Measurements from ENCODE around the gene LAMP1. TPM values are rescaled to one million over a fixed set of nuclear protein-coding genes. Genes with fewer than 3 reads are reported as not detected.

Gene LAMP1
- total and polyA plus RNA-seq, 12 donors, result 35.9 to 153 (median 97.3) TPM

- intact Hi-C loops (cut with DNase I), result no loop called here
- TF ChIP-seq CTCF (IDR thresholded peaks at IDR 0.05), result no peak
- DNase-seq, result no peak
These were observed 59.6 kb downstream of the LAMP1 start for GRCh38 chr13:113356596-113356995.

GRCh38 chr13:113357529-113357928, 60.5 kb downstream of the LAMP1 start:
- H3K4me1 ChIP-seq, result no peaks in the 10 kb centered on the region
- WGBS, 2 donors, result 90 to 92% methylated on average over 5 of the region's 5 CpGs
- no peak for TF ChIP-seq CTCF (IDR thresholded peaks at IDR 0.05)
- no peak overlapping the region for H3K4me3 ChIP-seq
- H3K36me3 ChIP-seq, result no peaks in the 10 kb centered on the region
- no peak overlapping the region for H3K27ac ChIP-seq
- intact Hi-C loops (cut with DNase I), result no loop called here
- no peaks in the 10 kb centered on the region for H3K9me3 ChIP-seq
- peaks cover 0 to 34% (median 3%) of the 10 kb centered on the region in 7 donors for H3K27me3 ChIP-seq
- DNase-seq (no peak), ATAC-seq (no peak)

More at GRCh38 chr13:113356596-113356995, 59.6 kb downstream of the LAMP1 start:
- no peaks in the 10 kb centered on the region for H3K36me3 ChIP-seq
- no peak overlapping the region for H3K27ac ChIP-seq
- H3K9me3 ChIP-seq, result no peaks in the 10 kb centered on the region
- ATAC-seq, result no peak
- H3K4me1 ChIP-seq, result no peaks in the 10 kb centered on the region
- 61 to 65% methylated on average over 4 of the region's 4 CpGs for WGBS, 2 donors
- H3K27me3 ChIP-seq, result peaks cover 0 to 25% (median 0%) of the 10 kb centered on the region in 7 donors
- no peak overlapping the region for H3K4me3 ChIP-seq

GRCh38 chr13:113358653-113359190, 61.7 kb downstream of the LAMP1 start:
- H3K4me3 ChIP-seq, result no peak overlapping the region
- H3K36me3 ChIP-seq, result no peaks in the 10 kb centered on the region
- TF ChIP-seq CTCF (IDR thresholded peaks at IDR 0.05), result no peak
- no peak for DNase-seq
- peaks cover 0 to 46% (median 14%) of the 10 kb centered on the region in 7 donors for H3K27me3 ChIP-seq
- ATAC-seq, result no peak
- WGBS, 2 donors, result 74 to 84% methylated on average over 6 of the region's 6 CpGs
- intact Hi-C loops (cut with DNase I), result no loop called here
- no peak overlapping the region for H3K27ac ChIP-seq
- peaks cover 0 to 9% (median 5%) of the 10 kb centered on the region in 9 donors for H3K4me1 ChIP-seq
- no peaks in the 10 kb centered on the region for H3K9me3 ChIP-seq

- intact Hi-C loops (cut with DNase I), result no loop called here
- ATAC-seq, result no peak
- 82 to 85% methylated on average over 11 of the region's 11 CpGs for WGBS, 2 donors
These were observed 62.5 kb downstream of the LAMP1 start for GRCh38 chr13:113359571-113359970.

More at GRCh38 chr13:113359571-113359970, 62.5 kb downstream of the LAMP1 start:
- Histone ChIP-seq H3K9me3 (no peaks in the 10 kb centered on the region), H3K4me1 (peaks cover 0 to 11% (median 7%) of the 10 kb centered on the region in 9 donors), H3K36me3 (no peaks in the 10 kb centered on the region), H3K27ac (no peak overlapping the region), H3K4me3 (no peak overlapping the region), H3K27me3 (peaks cover 0 to 50% (median 16%) of the 10 kb centered on the region in 7 donors)
- no peak for DNase-seq
- no peak for TF ChIP-seq CTCF (IDR thresholded peaks at IDR 0.05)
